DMS153 treated with DMSO at 0.1 percent for 48 hours (cell line): ENCODE data around the gene TAF1D.
"Not testable (repeated sequence)": the region's sequence is repeated elsewhere in the genome, so short reads cannot be mapped to it uniquely, and the experiment has no call there.

Experiments
- DNase-seq: peaks from one replicate; lab custom pipeline; 2025; ENCODE audit not compliant: unreplicated experiment; lab: John Stamatoyannopoulos, UW

Gene TAF1D

GRCh38 chr11:93741094-93741881, at the start of gene TAF1D, which contains the start of gene C11orf54:
TAF1D (minus strand) TSS chr11:93741495; CDS start chr11:93739304, 2,191 bp downstream.
C11orf54 (plus strand) TSS chr11:93741672; CDS start chr11:93747394, 5,722 bp downstream.
- DNase-seq: peak; percentile 95

- no peak for DNase-seq
Measured at GRCh38 chr11:93784935-93785360, 43.7 kb upstream of the TAF1D start.

GRCh38 chr11:93784145-93784934, 43.0 kb upstream of the TAF1D start, which contains the start of gene MED17:
MED17 (plus strand) TSS chr11:93784282; CDS start chr11:93784514, 232 bp downstream.
- peak; percentile 88 for DNase-seq

DNA sequence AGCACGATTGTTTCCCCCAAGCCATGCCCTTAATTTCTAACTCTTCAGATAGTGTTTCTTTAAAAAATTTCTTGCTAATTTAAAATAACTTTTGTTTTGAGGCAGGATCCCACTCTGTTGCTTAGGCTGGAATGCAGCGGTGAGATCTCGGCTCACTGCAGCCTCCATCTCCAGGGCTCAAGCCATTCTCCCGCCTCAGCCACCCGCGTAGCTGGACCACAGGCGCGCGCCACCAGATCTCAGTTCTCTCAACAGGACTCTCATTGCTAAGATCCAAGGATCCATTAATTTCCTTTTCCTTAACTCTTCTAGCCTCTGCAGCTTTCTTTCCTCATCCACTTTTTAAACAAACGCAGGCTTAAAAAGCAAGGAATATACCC, 42.5 kb upstream of the TAF1D start:
- DNase-seq: no peak

- no peak for DNase-seq
Measured at GRCh38 chr11:93783362-93783761, 42.1 kb upstream of the TAF1D start.

DNA sequence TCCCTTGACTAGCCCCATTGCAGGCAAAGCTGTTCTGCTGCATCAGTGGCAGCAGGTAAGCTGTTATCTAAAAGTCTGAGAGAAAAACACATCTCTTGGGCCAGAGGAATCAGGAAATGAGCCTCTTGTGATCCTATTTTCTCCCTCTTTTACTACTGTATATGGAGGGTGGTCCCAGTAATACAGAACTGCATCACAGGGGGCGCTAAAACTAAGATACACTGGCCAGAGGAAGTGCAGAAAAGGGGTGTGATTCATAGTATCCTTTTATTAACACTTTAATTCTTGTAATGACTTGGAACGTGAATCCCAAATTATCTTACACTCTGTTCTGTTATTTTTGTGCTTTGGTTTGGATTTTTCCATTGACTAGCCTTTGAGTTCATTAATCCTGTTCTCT, 34.0 kb upstream of the TAF1D start:
- DNase-seq: no peak

- DNase-seq: not testable (repeated sequence)
Measured at GRCh38 chr11:93774560-93774959, 33.3 kb upstream of the TAF1D start.

DNA sequence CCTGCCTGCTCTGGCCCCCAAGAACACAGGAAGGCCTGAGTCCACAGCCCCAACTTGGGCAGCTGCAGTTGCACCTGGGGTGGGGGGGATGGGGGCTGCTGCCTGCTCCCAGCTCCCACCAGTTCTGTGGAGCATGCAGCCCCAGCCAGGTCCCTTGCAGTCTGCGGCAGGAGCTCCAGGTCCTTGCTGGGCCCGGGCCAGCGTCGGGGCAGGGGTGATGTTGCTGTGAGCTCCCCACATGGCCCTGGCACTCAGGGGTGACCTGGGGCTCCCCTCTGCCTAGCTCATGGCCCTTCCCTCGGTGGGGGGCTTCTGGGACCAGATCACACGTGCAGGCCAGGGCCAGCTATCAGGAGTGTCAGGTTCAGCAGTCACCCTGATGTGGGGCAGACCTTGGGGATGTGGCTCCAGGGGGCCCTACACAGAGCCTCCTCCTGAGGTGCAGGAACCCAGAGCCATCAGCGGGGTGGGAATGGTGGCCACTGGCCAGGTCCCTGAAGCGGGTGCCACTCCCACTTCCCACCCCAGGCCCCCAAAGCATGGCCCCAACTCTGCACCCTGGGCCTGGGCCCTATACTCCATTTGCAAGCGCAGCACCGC, 32.4 kb upstream of the TAF1D start:
- DNase-seq: no peak

DNA sequence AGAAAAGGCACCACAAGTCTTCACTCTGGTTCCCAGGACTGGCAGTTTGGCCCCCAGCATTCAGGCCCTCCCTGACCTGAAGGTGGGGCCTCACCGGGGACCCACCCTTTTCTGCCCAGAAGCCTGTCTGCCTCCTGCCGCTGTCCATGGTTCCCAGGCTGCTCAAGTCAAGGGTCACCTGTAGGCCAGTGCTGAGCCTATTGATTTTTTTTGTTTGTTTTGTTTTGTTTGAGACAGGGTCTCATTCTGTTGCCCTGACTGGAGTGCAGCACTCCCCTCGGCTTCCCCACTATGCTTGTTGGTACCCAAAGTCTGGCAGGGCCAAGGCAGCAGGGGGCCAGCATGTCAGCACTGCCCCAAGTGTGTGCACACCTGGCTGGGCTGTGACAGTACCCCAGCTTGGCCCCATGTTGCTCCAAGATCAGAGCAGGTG, 31.8 kb upstream of the TAF1D start:
- no peak for DNase-seq

DNA sequence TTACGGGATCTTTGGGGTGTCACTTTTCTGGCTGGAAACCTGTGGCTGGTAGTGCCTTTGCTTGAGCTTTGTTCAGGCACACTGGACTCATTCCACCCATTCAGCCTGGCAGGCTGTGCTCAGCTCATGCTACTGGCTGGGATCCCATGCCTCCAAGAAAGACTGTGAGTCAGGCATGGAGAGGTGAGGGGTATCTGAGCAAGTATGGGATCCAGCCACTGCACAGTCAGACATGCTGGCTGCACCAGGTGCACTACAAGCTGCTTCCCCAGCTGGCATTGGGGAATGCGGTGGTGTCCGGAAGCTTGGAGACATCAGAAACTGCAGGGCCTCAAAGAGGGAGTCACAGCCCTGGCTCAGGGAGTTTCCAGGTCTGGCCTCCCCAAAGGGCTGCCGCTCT, 30.8 kb upstream of the TAF1D start:
- no peak for DNase-seq

DNA sequence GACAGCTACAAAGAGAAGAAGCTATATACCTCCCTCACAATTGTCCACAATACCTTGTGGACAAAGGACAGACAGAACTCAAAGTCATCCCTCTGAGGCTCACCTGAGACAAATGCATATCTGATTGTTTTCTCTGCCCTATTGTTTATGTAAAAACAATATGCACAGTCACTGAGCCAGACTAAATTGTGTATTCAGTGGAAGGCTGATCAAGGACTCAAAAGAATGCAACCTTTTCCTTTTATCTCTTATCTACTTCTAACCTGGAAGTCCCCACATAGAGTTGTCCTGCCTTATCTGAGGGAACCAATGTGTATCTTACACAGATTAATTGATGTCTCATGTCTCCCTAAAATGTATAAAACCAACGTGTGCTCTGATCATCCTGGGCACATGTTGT, 28.9 kb upstream of the TAF1D start:
- DNase-seq: no peak

DNA sequence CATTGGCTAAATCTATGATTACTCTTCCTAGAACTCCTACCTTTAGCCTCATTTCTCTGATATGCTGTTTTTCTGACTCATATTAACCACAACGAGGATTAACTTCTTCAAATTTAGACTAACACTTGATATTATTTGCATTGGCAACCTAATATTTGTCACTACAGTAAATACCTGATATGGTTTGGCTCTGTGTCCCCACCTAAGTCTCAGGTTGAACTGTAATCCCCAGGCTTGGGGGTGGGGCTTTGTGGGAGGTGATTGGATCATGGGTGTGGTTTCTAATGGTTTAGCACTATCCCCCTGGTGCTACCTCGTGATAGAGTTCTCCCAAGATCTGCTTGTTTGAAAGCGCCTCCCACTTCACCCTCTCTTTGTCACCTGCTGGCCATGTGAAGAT, 25.7 kb upstream of the TAF1D start:
- DNase-seq: no peak

DNA sequence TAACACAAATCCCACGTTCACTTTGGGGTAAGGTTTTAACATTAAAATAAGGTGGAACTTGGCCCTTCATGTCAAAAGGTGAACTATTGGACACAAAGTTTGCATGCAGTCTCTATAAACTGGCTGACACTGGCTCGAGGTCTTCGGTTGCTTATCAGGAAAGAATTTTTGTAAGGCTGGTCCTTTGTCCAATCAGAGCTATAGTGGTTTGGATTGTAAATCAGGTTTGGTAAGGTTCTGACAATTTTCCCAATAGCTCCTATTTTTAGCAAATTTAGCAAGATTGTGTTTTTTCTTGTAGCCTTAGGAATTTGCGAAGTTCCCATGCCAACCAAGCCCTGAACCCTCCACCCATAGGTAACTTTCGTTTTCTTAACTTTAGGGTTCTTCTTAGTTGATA, 25.2 kb upstream of the TAF1D start:
- no peak for DNase-seq

GRCh38 chr11:93765551-93765950, 24.3 kb upstream of the TAF1D start:
- no peak for DNase-seq

DNA sequence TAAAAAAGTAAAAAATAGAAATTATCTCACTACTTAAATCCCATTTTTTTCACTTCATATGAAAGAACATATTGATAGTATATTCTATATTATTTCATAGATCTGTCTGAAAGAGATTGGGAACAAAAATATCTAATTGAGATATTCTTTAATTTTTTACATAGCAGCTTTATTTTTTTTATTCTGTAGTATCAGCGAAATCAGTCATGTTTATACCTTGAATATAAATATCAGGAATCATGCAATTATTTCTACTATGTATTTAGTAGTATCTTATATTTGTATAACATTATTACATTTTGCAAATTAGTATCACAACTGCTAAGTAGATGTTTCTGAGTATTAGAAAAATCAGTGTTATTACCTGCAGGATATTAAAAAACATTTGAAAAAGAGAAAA, 20.6 kb upstream of the TAF1D start:
- DNase-seq: no peak

GRCh38 chr11:93759123-93759522, 17.8 kb upstream of the TAF1D start:
- not testable (repeated sequence) for DNase-seq

DNA sequence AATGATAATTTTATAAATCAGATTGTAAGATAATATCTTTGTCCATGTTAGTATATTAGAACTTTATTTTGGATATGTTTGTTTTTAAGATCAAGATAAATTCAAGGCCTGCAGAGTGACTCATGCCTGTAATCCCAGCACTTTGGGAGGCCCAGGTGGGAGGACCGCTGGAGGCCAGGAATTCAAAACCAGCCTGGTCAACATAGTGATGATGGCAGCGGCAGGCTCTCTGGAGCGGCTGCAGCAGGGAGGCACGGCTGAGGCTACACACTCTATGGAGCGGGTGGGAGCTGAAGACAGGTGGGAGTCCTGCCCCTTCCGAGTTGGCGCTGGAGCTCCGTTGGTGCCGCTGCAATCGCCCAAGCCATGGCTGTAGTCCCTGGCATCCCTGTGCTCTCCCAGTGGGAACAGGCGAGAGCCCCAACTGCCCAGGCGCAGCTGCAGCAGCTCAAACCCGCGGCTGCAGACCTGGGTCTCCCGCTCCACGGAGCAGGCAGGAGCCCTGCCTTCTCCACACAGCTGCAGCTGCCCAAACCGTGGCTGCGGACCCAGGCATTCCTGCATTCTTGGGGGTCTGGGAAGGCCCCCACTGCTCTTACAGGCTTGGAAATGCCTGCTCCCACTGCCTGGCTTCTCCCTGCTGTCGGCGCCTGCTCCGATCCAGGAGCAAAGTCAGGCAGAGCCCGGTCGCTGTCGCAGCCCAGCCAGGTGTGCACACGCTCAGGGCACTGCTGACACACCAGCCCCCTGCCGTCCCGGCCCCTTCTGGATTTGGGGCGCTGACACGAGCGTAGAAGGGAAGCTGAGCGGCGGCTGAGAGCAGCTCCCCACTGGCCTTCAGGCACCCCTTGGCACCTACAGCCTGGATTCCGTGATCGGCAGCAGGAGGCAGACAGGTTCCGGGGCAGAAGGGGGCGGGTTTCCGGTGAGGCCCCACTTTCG, 16.9 kb upstream of the TAF1D start:
- DNase-seq: no peak

GRCh38 chr11:93757301-93757700, 16.0 kb upstream of the TAF1D start:
- DNase-seq: no peak

- no peak for DNase-seq
Measured at GRCh38 chr11:93756748-93757147, 15.5 kb upstream of the TAF1D start.

DNA sequence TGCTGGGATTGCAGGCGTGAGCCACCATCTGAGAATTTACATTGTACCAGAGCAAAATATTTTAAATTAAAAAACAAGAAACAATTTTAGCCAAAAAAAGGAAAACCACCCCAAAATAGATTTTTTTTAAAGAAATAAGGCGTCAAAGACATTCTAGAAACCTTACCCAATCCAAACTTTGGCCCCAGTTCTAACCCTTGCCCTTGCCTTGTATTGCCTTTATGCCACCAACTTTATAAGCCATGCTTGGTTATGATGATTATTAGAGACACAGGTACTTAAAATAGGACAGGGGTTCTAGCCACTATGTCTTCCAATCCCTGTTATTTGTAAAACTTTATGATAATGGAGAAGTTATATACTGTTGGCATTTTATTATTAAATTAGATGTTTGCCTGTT, 11.9 kb upstream of the TAF1D start:
- no peak for DNase-seq

GRCh38 chr11:93751001-93751400, 9.7 kb upstream of the TAF1D start:
- DNase-seq: no peak
